Mononuclear cell (primary cell): ENCODE results near the gene OR6M1. TPM values are rescaled to one million over a fixed set of nuclear protein-coding genes. Genes with fewer than 3 reads are reported as not detected.

ENCODE experiments used
- H3K27me3 ChIP-seq: 2 replicates; pipeline ENCODE4 v1.6.0; 2011; ENCODE audit warnings: low read length, control low read depth; ENCODE audit not compliant: insufficient read depth
- H3K4me1 ChIP-seq: 2 replicates; pipeline ENCODE4 v1.5.1; 2011; ENCODE audit warnings: mild to moderate bottlenecking, low read length, control low read depth; ENCODE audit not compliant: insufficient read depth
- H3K4me3 ChIP-seq: 2 replicates; pipeline ENCODE4 v1.5.1; 2011; ENCODE audit warnings: mild to moderate bottlenecking, low read length, moderate library complexity
- H3K9me3 ChIP-seq: 2 replicates; pipeline ENCODE4 v1.5.1; 2011; ENCODE audit warnings: low read depth, mild to moderate bottlenecking, control low read depth, low read length
- total RNA-seq: library from RNA; depleted of rRNA; stranded (reverse); fragments of >200 nt; gene quantifications from one replicate; pipeline ENCODE4 v1.2.3, GENCODE V29; 2012

The OR6M1 gene
- total RNA-seq, 1 donor = not detected

GRCh38 chr11:123760894-123761293, 45.3 kb downstream of the OR6M1 start:
- Histone ChIP-seq H3K27me3 (no peaks in the 10 kb centered on the region), H3K4me1 (no peaks in the 10 kb centered on the region)

GRCh38 chr11:123757976-123758375, 48.2 kb downstream of the OR6M1 start:
- no peaks in the 10 kb centered on the region for H3K27me3 ChIP-seq
- H3K4me1 ChIP-seq = no peaks in the 10 kb centered on the region
- H3K4me3 ChIP-seq = no peak overlapping the region
- H3K9me3 ChIP-seq = peaks cover 12% of the 10 kb centered on the region

More at GRCh38 chr11:123760894-123761293, 45.3 kb downstream of the OR6M1 start:
- Histone ChIP-seq H3K4me3 (no peak overlapping the region), H3K9me3 (peaks cover 19% of the 10 kb centered on the region)

DNA sequence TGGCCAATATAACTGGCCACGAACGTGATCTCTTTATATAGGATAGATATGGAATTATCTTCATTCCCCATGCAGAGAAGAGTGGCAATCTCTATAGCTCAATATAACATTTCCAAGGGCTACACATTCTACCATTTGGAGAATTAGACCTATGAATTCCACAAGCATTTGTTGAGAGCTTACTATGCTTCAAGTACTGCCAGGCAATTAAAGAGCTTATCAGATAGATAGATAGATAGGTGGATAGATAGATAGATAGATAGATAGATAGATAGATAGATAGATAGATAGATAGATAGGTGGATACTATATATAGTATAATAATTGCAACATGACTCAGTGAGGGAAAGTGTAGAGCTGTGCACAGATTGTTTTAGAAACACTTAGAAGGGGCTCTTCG, 50.3 kb downstream of the OR6M1 start:
- Histone ChIP-seq H3K4me1 (no peaks in the 10 kb centered on the region), H3K27me3 (no peaks in the 10 kb centered on the region), H3K4me3 (no peak overlapping the region), H3K9me3 (no peaks in the 10 kb centered on the region)

Other genes starting within 250 kb of the OR6M1 start
- not detected for gene SCN3B, start 151.7 kb downstream of the OR6M1 start, total RNA-seq
- 9.3 TPM for gene ZNF202, start 64.7 kb downstream of the OR6M1 start, total RNA-seq
- gene OR6X1, start 51.8 kb downstream of the OR6M1 start, total RNA-seq = not detected
- not detected for gene TMEM225, start 79.3 kb upstream of the OR6M1 start, total RNA-seq
- gene OR8D4, start 95.8 kb upstream of the OR6M1 start, total RNA-seq = not detected
- not detected for gene OR4D5, start 133.3 kb upstream of the OR6M1 start, total RNA-seq
- gene OR6T1, start 137.5 kb upstream of the OR6M1 start, total RNA-seq = not detected
- not detected for gene OR10S1, start 171.4 kb upstream of the OR6M1 start, total RNA-seq
- gene OR10G6, start 188.8 kb upstream of the OR6M1 start, total RNA-seq = not detected
- gene OR10G4, start 206.6 kb upstream of the OR6M1 start, total RNA-seq = not detected
- gene OR10G9, start 216.7 kb upstream of the OR6M1 start, total RNA-seq = not detected
- not detected for gene OR10G8, start 220.4 kb upstream of the OR6M1 start, total RNA-seq
- not detected for gene OR10G7, start 235.0 kb upstream of the OR6M1 start, total RNA-seq